DLD1 (cell line): ENCODE results near the gene COL19A1.

Experiments used
- in situ Hi-C: cut with HindIII; loops from 2 replicates; pipeline ENCODE4 v1.10.0; 2017; ENCODE audit warnings: low sequenced_read_pairs

Gene COL19A1

GRCh38 chr6:70041411-70041810, 175.1 kb downstream of the COL19A1 start:
- in situ Hi-C loops, result no loop called here

GRCh38 chr6:70045413-70045812, 179.1 kb downstream of the COL19A1 start:
- in situ Hi-C loops, result no loop called here

GRCh38 chr6:70051197-70052124, 185.1 kb downstream of the COL19A1 start:
- in situ Hi-C loops, result no loop called here

GRCh38 chr6:70059039-70059719, 192.8 kb downstream of the COL19A1 start:
- in situ Hi-C loops, result no loop called here

GRCh38 chr6:70060680-70061079, 194.3 kb downstream of the COL19A1 start:
- in situ Hi-C loops, result no loop called here

- in situ Hi-C loops, result no loop called here
Observed at GRCh38 chr6:70061546-70061945, 195.2 kb downstream of the COL19A1 start.

GRCh38 chr6:70062010-70062409, 195.7 kb downstream of the COL19A1 start:
- in situ Hi-C loops, result no loop called here

GRCh38 chr6:70072540-70073179, 206.3 kb downstream of the COL19A1 start:
- in situ Hi-C loops, result no loop called here

GRCh38 chr6:70073637-70074036, 207.3 kb downstream of the COL19A1 start:
- in situ Hi-C loops, result no loop called here

GRCh38 chr6:70079241-70079640, 212.9 kb downstream of the COL19A1 start:
- in situ Hi-C loops, result no loop called here

- in situ Hi-C loops, result no loop called here
Observed at GRCh38 chr6:70080443-70081070, 214.2 kb downstream of the COL19A1 start.

- in situ Hi-C loops, result no loop called here
Observed at GRCh38 chr6:70082830-70083229, 216.5 kb downstream of the COL19A1 start.

GRCh38 chr6:70086806-70087205, 220.4 kb downstream of the COL19A1 start:
- in situ Hi-C loops, result no loop called here

- in situ Hi-C loops, result no loop called here
Observed at GRCh38 chr6:70094156-70094555, 227.8 kb downstream of the COL19A1 start.

GRCh38 chr6:70099732-70100131, 233.4 kb downstream of the COL19A1 start:
- in situ Hi-C loops, result no loop called here

GRCh38 chr6:70103798-70104197, 237.4 kb downstream of the COL19A1 start:
- in situ Hi-C loops, result no loop called here

- in situ Hi-C loops, result no loop called here
Observed at GRCh38 chr6:70107852-70108629, 241.7 kb downstream of the COL19A1 start.

GRCh38 chr6:70110126-70111022, 244.0 kb downstream of the COL19A1 start:
- in situ Hi-C loops, result no loop called here

GRCh38 chr6:70111737-70112136, 245.4 kb downstream of the COL19A1 start:
- in situ Hi-C loops, result no loop called here
